GM15510 (cell line): ENCODE data around the gene CTF1.

Experiments
- POLR2A ChIP-seq: IDR thresholded peaks from 3 replicates; pipeline ENCODE4 v1.6.1; 2011; ENCODE audit warnings: borderline replicate concordance; ENCODE audit not compliant: insufficient read length; ENCODE audit errors: extremely low read depth

The CTF1 gene

DNA sequence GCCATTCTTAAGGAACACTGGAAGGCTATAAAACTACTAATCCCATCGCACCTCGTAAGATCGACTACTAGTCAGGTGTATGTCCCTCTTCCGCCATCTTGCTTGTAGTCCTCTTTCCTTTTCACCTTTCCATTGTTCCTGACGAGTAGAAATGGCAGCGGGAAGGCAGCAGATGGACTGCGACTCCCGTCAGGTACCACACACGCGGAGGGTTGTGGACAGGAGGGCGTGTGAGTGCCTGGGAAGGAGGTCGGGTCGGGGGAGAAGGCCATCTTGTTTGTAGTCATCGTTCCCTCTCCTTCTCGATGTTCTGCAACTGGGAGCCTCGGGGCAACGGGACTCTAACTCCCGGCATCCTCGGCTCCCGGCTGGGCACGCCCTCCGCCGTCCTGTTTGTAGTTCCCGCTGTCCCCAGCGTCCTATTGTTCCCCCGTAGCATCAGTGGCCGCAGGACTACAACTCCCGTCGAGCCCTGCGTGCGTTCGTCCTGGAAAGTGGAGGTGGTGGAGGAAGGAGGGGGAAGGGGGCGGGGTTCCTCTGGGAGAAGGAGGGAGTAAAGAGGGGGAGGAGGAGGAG lies 26.6 kb downstream of the CTF1 start:
- TF ChIP-seq POLR2A, result peak; percentile 31

DNA sequence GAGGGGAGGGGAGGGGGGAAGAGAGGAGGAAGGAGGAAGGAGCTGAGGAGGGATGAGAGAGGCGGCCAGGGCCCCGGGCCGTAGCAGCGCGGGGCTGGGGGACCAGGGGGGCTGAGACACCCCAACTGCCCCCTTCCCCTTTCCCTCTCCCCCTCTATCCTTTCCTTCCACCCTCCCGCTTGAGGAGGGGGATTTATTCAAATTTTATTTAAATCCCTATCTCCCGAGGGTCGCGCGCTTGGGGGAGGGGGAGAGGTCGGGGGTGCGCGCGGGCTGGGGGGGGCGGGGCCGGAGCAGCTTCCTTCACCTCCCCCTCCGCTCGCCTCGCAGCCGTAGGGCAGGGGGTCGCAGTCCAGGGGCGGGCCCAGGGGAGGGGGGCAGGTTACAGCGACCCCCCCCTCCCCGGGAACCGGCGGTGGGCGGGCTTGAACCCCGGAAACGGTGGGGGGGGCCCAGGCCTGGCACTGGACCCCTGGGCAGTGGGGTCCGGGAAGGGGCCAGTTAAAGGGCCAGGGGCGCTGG lies 27.2 kb downstream of the CTF1 start, which contains the start of gene FBXL19:
TSS of gene FBXL19 (plus strand) at position 19 of the 522 bp plus-strand sequence. CDS start 2,183 bp downstream, outside the sequence.
- TF ChIP-seq POLR2A, result peak; percentile 30

DNA sequence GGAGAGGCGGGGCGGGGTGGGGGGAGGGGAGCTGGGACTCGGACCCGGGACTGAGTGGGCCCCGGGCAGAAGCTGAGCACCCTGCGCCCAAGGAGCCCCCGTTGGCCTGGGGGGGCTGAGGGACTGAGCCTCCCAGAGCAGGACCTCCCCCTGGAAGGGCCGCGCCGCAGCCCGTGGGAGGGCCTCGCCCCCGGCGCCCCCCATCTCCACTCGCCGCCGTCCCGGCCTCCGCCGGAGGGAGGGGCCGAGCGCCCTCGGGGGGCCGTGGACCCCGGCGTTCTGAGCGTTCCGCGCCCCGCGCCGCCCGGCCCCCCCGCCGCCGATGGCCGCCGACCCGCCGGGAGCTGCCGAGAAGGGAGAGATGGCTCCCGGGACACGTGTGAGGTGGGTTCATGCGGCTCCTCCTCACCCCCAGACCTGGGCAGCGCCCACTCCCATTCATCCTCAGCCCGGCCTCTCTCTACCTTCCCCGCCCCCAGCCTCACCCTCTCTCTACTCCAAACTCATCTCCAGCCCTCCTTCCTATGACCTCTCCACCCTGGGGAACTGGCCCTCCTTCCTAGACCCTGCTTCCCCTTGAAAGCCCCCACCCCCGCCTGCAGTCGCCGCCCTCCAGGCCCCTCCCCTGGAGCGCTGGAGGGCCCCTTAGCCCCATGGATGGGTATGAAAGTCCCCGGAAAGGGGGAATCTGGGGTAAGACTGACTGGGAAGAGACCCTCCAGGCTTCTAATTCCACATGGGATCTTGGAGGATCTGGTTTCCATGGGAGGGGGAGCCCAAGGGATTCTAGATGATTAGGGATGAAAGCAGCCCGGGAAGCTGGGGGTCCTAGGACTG lies 27.9 kb downstream of the CTF1 start:
- TF ChIP-seq POLR2A, result no peak

DNA sequence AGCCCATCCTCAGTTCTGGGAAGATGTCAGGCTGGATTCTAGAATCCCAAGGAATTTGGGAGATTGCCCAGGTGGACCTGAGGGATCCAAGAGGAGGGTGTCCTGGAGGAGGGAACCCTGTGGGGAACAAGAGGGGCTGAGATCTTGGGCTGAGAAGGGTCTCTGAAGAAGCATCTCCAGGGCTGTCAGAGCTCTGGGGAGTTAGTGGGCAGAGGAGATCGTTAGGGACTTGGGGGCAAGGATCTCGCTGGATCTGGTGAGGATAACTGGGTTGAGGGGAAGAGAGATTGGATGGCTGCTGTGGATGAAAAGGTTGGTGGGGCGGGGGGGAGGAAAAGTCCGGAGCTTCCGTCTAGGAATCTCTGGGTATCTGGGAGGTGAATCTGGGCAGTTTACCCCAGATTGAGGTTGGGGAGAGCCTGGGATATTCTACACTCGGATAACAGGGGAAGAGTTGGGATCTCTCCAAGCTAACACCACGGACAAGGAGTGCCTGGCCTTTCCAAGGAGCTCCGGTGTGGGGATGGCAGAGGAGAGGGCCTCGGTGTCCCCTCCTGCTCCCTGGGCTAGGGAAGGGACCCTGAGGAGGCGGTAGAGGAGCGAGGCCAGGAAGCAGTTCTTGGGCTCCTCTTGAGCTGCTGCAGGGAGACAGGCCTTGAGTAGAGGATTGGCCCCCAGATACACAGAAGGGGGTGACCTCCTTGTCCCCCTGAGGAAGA lies 28.7 kb downstream of the CTF1 start:
- no peak for TF ChIP-seq POLR2A

DNA sequence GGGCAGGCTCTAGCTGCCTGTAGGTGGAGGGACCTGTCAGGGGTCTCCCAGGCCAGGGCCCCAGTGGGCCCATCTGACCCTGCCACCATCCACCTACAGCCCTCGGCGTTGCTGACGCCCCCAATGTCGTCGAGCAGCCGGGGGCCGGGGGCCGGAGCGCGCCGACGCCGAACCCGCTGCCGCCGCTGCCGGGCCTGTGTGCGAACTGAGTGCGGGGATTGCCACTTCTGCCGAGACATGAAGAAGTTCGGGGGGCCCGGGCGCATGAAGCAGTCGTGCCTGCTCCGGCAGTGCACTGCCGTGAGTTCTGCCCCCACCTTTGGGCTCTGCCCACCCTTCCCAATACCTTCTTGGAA lies 29.2 kb downstream of the CTF1 start:
- no peak for TF ChIP-seq POLR2A

DNA sequence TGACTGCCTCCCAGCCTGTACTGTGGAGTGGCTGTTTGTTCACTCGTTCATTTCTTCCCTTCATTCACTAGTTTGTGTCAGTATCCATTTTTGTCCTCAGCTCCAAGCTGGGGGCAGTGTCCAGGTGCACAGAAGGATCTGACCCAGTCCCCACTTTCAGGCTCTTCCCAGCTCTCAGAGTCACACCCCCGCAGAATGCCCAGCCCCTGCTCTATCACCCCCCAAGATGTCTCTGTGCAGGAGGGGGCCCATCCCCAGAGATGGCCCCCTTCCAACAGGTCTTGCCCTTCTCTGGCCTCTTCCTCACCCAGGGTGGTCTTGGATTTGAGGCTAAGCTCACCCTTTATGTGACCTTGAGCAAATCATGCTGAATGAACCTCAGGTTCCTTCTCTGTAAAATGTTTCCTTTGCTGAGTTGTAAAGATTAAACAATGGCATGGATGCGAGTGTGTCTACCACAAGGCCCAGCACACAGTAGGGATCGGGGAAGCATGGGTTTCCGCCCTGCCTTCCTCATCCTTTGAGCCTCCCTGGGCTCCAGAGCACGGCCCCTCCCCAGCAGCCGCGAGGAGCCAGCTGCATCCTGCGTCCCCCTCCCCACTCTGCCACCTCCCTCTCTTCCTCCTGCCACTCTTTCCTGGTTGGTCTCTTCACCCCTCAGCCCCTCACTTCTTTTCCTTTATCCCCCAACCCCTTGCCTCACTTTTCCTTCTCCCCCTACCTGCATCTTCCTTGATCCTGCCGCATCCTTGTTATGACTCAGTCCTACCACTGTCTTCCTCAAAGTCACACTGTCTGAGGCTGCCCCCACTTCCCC lies 29.8 kb downstream of the CTF1 start:
- TF ChIP-seq POLR2A, result no peak

DNA sequence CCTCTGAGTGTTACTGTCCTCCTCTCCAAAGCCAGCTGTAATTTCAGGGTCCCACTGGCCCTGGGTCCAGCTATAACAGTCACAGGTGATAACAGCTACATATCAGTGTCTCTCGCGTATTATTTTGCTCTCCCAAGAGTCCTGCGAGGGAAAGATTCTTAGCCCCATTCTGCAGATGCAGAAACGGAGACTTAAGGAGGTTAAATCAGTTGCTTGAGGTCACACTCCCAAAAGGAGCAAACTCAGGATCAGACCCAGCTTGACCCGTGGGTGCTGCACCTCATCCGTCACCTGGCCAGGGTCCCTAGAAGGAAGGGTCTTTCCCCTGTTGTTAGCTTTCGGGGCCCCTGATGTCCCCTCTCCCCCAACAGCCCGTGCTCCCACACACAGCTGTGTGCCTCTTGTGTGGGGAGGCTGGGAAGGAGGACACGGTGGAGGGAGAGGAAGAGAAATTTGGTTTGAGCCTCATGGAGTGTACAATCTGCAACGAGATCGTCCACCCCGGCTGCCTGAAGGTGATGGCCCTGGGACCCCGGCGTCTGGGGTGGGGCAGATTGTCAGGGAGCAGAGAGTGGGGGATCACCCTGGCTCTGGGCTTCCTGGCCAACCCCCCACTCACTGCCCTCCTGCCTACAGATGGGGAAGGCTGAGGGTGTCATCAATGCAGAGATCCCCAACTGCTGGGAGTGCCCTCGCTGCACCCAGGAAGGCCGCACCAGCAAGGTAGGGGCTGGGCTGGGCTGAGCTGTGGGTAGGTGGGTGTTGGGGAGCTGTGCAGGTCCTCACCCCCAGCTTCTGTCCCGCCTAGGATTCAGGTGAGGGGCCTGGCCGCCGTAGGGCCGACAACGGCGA lies 30.7 kb downstream of the CTF1 start:
- no peak for TF ChIP-seq POLR2A

DNA sequence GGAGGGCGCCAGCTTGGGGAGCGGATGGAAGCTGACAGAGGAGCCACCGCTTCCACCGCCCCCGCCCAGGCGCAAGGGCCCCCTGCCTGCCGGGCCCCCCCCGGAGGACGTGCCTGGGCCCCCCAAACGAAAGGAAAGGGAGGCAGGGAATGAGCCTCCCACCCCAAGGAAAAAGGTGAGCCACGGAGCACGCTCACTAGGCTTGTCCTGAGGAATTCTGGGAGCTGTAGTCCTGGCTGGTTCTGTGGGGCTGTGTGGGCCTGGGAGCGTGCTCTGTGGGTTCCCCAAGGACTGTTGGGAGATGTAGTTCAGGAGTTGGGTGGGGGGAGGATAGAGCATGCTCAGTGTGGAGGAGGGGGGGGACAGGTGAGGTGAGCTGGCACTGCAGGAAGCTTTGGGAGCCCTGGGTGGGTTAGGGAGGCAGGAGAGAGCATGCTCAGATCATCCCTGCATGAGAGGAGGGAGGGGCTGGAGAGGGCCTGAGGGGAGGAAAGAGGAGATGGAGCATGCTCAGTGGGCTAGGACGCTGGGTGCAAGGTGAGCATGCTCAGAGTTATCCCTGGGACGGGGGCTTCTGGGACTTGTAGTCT lies 31.5 kb downstream of the CTF1 start:
- TF ChIP-seq POLR2A, result no peak

DNA sequence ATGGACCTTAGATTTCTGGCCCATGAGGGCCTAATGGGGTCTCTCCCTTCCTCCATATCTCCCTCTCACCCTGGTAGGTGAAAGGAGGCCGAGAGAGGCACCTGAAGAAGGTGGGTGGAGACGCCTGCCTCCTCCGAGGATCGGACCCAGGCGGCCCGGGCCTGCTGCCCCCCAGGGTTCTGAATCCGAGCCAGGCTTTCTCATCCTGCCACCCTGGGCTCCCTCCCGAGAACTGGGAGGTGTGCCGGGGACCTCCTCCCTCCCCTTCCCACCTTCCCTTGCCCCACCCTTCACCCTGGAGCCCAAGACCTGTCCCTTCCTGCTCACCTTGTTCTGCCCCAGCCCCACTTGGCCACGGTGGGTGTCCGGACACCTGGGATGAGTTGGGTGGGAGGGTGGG lies 32.0 kb downstream of the CTF1 start:
- no peak for TF ChIP-seq POLR2A

DNA sequence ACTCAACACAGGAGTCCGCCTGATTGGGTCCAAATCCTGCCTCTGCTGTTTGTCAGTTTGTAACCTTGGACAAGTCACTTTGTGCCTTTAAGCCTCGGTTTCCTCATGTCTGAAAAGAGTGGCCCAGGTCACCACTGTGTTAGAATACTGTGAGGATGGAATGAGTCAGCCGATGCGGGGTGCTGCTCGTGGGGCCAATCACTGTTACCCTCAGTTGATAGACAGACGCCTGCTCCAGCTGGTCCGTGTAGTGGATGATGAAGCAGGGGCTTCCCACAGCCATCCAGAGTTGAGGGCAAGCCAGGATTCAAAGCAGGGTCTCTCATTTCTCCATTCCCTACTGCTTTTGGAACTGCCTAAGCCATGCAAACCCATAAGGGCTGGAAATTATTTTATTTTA lies 32.8 kb downstream of the CTF1 start:
- no peak for TF ChIP-seq POLR2A

DNA sequence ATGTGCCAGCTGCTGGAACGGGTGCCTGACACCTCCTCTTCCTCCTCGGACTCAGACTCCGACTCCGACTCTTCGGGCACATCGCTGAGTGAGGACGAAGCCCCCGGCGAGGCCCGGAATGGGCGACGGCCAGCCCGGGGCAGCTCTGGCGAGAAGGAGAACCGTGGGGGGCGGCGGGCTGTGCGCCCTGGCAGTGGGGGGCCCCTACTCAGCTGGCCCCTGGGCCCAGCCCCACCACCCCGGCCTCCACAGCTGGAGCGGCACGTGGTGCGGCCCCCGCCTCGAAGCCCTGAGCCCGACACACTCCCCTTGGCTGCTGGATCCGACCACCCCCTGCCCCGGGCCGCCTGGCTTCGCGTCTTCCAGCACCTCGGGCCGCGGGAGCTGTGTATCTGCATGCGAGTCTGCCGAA lies 33.8 kb downstream of the CTF1 start:
- TF ChIP-seq POLR2A, result no peak

DNA sequence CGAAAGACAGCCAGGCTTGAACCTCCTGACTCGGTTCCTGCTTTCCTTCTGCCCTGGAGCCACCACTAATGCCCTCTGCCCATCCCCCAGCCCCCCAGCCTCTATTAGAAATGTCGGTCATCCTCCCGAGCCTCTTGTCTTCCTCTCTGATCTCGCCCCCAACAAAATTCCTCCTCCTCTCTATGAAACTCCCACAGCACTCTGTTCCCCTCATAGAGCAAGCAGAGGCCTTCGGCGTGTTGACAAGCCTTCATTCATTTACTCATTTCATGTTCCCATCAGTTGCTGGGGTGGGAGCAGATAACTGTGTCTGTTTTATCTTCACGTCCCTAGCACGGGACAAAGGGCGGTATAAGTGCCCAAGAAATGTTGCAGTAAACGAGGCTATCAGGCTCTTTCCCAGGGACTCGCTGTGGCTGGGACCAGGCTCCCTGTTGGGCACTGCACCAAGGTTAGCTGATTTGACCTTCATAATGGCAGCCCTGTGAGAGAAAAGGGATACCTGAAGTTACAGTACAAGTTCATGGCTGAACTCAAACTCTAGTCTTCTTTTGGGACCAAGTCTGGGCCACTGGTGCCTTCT lies 34.7 kb downstream of the CTF1 start:
- no peak for TF ChIP-seq POLR2A
